ENCODE measurements around the gene BCL6B.

BCL6B gene

DNA sequence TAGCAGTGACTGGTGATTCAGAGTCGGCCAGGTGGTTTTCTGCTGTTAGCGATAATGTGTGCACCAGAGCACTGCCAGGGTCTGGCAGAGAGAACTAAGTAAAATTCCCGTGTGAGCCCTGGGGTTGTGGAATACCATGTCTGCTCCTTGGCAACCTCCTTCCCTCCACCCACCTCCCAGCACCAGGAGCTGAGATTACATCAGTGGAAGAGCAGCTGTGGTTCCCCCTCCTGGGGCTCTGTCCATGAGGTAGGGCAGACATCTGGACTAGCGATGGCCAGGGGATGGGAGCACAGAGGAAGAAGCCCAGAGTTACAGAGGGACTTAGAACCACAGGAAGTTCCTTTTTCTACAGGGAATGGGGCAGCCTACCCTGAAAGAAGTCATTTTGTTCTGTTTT lies 41.4 kb downstream of the BCL6B start:
- DNase-seq, result no peak

DNA sequence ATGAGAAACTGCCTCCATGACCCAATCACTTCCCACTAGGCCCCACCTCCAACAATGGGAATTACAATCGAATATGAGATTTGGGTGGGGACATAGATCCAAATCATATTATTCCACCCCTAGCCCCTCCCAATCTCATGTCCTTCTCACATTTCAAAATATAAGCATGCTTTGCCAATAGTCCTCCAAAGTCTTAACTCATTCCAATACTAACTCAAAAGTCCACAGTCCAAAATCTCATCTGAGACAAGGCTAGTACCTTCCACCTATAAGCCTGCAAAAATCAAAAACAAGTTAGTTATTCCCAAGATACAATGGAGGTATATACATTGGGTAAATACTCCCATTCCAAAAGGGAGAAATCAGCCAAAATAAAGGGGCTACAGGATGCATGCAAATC lies 44.3 kb downstream of the BCL6B start:
- DNase-seq, result no peak

DNA sequence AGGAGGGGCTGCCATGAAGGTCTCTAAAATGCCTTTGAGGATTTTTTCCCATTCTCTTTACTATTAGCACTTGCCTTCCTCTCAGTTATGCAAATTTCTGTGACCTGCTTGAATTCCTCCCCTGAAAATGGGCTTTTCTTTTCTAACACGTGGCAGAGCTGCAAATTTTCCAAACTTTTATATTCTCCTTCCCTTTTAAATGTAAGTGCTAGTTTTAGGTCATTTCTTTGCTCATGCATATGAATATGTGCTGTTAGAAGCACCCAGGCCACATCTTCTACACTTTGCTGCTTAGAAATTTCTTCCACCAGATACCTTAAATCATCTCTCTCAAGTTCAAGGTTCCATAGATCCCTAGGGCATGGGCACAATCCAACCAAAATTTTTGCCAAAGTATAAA lies 45.4 kb downstream of the BCL6B start:
- DNase-seq, result no peak

DNA sequence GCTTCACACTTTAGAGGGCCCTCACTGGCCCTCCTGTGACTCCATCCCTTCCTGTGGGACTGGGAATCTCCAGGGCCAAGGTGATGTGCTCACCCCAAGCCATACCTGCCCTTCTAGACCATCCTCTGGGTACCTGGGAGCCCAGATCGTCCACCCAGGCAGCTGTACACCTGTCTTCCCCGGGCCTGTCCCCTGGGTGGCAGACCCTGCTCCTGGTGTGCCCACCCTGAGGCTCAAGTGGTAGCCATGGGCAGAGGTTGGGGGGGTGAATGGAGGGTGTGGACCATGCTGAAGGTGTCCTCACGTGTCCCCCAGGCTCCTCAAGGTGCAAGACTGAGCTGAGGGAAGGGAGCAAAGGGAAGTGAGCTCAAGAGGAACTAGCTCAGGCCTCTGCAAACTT lies 47.9 kb downstream of the BCL6B start:
- no peak for DNase-seq

DNA sequence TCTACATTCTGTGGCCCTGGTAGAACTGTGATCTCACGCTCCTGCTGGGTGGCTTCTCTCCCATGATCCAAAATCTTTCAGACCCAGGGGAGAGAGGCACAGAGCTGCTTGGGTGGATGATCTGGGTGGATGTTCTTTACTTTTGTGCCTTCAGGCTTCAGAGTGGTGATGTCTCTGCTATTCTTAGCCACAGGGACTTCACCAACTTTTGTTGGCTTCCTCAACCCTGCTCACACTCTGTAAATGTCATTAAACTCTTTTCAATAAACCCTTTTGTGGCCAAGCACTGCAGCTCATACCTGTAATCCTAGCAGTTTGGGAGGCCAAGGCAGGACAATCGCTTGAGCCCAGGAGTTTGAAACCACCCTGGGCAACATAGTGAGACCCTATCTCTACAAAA lies 49.6 kb downstream of the BCL6B start:
- no peak for DNase-seq

DNA sequence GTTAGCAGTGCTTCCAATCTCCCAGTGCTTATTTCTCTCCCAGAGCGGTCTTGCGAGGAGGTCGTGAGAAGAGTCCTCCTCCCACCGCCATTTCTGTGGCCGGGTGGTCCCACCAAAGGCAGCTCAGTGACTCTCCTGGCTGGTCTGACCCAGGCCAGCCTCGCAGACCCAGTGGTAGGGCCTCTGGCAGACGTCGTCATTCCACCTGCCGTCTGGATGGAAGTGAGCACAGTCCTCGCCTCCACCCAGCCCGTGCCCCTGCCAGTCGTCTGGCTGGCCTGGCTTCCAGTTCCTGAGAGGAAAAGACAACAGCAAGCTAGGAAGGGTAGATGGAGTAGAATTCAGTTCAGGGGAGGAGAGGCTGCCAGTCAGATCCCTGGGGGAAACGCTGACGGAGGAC lies 52.1 kb downstream of the BCL6B start:
- no peak for DNase-seq

DNA sequence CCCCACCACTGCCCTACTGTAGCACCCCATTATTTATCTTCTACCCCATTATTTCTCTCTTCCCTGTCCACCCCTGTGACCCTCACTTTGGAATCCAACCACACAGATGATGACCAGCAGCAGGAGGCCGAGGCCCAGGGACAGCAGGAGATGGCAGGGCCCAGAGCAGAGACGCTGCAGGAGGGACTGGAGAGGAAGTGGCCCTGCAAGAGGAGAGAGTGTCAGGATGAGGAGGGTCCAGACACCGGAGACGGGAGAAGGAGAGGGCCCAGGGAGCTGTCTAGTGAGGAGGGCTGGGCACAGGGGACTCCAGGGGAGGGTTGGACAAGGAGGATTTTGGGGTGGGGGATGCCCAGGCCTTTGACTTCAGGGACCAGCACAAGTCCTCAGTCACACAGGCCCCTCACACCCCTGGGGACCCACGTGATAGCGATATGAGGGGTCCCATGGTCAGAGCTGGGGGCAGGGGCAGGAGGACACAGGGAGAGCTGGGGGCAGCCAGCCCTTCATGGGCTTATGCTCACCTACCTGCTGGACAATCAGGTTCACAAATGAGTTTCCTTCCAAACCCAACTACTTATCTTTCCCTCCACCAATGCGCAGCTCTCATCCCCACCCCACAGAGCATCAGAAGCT lies 55.2 kb downstream of the BCL6B start:
- no peak for DNase-seq

DNA sequence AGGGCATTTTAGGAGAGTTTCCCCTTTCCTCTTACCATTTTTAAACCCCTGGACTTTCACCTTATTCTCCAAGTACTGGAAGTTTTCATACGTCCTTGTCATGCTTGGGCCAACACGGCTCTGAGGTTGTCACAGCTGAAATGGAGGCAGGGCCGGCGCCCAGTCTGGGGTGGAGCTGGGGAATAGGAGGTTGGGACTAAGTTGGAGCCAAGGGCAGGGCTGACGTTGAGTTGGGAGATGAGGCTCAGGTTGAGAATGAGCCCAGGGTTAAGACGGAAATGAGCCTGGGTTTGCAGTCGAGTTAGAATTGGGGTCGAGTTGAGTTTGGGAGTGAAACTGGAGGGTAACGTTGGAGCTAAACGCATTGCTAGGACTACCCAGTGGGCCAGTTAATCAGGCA lies 55.9 kb downstream of the BCL6B start:
- no peak for DNase-seq

Data from NCI-H510A (cell line).